NCI-H2107 (cell line): Measurements from ENCODE around the gene SLC17A4.

Source experiments
- DNase-seq: peaks from one replicate; lab custom pipeline; 2025; lab: John Stamatoyannopoulos, UW

The SLC17A4 gene

DNA sequence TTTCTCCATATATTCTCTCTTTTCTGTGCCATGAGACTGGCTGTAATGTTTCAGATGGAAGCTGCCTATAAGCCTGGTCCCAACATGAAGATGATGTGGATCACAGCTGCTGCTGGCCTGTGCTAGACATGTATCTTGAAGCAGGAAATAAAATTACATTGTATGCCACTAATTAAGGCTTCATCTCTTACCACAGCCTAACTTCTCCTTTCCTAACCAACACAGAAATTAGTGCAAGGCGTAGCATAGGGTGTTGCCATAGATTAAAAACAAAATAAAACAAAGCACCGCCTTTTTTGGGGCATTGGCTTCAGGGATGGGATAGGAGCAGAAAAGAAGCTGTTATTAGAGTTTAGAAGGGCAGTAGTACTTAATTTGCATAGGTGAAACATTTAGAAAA lies 4.7 kb upstream of the SLC17A4 start:
- no peak for DNase-seq

DNA sequence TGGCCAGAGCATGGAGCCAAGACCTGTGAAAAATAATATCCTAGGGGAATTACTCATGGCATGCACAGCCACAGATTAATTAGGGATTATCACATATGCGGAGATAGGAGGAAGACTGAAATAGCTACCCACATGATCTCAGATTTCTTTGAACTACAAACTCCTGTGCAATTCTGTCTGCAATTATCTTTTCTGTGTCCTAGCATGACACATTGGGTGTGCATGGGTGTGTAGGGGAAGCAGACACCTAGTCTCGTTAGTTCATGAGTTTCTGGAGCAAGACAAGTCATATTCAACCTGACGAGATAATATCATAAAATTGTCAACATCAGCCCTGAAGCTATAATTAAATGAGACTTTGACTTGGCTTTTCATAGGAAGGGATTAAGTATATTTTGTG lies 3.6 kb upstream of the SLC17A4 start:
- DNase-seq: no peak

DNA sequence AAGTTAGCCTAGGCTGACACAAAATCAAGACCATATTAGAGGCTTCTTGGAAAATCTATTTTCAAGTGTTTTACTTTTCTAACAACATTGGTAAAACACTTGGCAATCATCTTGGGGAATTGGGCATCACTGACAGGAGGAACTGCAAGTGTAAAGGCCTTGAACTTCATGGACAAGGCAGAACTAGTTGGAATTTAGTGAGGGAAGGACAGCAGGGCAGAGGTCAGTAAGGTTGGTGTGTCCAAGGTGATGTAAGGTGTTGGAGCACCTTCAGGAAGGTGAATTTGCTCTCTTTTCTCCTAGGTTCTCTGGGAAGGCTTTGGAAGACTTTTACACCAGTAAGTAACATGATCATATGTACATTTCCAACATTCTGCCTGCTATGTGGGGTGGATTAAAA lies 1.5 kb upstream of the SLC17A4 start:
- no peak for DNase-seq

DNA sequence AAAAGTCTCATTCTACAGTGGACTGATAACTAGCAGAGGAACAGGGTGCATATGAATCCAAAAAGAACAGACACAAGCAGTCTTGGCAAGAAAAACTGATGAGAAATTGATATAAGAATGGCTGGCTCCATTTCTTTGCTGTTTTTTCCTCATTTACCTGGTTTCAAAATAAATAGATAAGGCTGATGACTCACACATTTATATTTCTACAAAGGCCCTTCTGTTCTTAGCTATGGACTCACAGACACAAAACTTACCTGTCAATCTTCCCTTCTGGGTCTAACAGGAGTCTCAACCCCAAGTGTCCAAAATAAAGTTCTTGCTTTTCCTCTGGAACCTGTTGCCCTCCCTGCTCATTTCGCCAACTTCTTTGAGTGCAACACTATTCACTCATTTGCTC lies 941 bp downstream of the SLC17A4 start:
- DNase-seq: no peak

DNA sequence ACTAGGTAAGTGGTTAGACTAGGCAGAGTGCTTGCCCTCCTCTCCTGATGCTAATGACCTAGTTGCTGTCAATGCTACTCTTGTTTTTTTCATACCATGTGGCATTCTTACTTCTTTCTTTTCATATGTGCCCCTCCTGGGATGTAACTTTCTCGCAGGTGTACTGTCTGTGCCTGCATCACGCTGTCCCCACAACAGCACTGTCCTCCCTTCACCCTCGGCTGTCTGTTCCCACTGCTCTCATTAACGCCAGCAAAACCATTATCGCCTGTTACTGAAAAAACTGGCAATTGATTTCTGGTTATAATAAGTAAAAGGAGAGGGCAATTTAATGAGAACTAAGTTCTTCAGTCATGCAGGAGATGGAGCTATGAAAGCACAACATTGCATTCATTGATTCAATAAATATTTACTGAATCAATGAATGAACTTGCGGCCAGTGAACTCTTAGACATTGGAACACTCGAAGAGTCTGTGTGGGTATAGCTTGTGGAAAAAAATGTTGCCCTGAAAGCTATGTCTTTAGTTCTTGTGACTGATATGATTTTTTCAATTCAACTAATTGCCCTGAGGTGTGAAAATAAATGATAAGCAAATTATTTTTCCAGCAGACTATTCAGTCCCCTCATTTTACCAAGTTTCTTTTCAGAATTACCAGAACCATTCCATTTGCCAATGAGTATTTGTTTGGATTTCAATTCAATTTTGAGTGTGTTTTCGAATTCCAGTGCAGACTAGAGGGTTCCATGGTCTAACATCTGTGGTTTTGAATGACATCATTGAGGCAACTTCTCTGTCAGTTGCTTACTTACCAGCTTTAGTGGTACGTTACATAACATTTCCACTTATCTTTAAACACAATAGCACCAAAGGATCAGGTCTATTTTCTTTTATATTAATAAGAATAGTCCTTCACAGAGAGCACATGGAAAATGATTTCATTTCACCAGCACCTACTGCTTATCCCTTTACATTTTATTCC lies 2.1 kb downstream of the SLC17A4 start:
- no peak for DNase-seq

DNA sequence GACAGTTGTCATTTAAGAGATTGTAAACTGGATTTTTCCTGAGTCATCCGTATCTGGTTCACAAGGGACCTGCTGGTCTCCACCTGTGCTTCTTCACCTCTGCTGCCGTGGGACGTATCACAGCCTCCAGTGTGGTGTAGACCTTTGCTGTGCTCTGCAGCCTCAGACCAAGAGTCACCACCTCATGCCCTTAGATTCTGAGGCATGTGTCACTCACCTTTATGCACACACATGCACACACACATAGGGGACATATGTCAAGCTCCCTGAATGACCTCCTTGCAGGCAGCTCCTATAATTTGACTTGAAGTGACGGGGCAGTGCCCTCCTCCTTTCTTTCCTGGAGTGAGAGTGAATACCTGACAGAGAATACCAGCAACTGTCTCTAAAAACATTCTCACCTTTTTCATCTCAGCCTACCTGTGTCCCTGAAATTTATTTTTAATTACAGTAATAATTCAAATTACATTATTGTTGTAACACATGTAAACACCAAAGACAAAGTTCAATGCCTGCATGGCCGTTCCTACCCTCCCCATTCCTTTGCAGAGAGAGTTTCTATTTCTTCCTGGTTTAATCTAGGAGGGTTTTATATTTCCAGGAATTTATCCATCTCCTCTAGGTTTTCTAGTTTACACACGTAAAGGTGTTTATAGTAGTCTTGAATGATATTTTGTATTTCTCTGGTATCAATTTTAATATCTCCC lies 3.5 kb downstream of the SLC17A4 start:
- no peak for DNase-seq

DNA sequence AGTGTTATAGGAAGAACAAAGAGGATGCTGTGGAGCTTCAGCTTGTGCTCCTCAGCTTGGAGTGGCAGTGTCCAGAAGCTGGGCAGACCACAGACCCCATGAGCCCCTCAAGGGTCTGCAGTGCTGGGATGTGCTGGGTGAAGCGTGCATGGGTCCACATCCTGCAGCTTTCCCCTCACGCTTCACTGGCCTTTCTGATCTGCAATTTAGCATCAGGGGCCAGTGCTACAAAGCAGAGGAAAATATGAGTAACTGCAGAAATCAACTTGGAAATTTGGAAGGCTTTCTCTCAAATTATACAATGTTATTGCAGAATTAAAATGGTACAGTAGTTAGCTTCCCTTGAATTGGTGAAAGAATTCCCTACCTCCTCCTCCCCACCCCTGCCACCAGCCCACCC lies 10.1 kb downstream of the SLC17A4 start:
- DNase-seq: no peak

DNA sequence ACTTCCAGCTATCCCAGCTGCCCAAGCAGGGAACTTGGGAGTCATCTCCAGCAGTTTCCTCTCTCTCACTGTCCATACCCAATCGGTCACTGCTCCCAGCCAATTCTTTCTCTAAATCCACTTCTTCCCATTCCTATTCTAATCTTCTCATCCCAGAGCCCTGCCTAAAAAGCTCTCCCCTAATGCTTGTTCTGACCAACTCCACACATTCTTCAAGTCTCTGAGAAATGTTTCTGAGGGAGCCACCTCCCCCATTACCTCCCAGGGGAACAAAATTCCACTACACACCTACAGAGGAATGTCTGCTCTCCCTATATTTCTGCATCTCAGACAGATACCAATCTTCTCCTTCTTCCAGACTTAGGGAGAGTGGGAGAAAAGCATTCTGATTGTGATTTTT lies 14.0 kb downstream of the SLC17A4 start:
- no peak for DNase-seq

DNA sequence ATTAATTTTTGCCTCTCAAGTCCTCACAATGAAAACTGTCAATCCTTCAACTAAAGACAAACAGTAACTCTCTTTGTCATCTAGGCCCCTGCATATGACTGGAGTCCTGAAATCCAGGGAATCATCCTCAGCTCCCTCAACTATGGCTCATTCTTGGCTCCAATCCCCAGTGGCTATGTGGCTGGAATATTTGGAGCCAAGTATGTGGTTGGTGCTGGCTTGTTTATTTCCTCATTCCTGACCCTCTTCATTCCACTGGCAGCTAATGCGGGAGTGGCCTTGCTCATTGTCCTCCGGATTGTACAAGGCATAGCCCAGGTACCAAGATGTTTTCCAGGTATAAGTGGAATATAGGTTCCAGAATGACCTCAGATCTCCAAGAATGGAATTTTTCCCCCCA lies 15.4 kb downstream of the SLC17A4 start:
- DNase-seq: no peak

DNA sequence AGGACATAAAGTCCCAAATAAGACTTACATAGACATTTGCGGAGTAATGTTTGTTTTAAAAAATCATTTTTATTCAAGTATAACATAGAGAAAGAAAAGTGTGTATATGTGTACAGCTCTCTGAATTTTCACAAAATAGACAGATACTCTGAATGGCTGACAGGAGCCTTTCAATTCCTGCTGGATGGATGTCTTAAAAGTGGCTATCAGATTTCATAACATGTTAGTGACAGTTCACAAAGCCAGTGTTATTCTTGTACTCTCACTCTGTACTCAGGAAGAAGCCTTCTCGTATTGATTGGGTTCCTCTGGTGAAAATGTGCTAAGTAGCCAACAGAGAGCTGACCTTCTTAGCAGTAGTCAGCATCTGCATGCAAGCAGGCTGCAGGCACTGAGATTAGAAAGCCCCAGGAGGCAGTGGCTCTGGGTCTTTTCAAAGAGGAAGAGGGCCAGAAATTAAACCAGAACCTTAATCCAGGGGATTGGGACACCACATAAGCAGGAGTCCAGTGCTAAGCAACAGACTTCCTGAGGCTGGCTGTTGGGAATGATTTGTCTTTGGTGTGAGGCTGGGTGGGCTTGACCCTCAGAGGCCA lies 19.7 kb downstream of the SLC17A4 start:
- DNase-seq: no peak

DNA sequence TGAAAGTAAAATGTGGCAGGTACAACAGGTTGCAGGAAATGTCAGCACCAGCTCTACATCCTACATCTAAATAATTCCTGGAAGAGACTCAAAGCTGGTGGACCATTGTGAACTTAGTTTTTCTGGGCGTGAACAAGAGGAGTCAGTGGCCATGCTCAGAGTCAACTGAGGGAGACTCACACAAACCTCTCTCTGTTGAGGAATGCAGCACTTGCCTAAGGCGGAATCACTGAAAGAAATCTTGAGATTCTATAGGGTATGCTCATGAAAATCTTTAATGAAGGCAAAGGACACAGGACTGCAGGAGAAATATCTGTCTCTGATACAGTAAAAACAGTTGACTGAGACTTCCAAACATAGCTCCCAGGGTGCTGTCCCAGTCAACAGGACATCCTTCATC lies 22.5 kb downstream of the SLC17A4 start:
- no peak for DNase-seq

DNA sequence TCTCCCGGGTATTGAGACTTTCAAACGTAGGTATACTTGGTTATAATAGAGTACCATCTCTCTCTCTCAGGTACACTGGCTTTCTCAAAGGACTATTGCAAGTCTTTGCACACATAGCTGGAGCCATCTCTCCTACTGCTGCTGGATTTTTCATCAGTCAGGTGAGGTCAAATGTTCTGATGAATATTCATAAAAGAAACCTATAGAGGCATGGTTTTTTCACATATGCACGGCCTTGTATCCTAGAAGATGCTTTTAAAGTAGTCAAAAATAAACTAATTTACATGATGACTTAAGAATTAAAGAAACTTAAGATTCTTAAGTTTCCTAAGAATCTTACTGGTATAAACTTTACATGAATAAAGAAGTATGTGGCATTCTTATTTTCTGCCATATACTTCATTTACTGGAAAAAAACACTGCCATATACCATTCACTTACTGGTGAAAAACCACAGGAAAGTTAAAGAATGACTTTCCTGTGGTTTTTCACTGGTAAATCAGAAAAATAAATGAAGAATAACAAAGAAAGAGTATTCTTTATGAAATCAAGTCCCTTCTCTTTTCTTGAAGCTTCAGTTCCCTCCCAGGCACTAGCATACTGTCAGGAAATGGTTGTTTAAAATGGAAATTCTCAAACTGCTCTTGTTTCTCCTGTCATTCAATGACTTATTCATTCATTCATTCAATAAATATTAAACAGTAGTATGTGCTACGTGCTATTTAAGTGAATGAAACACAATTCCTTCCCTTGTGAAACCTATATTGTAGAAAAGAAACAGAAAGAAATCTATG lies 23.5 kb downstream of the SLC17A4 start:
- DNase-seq: no peak

DNA sequence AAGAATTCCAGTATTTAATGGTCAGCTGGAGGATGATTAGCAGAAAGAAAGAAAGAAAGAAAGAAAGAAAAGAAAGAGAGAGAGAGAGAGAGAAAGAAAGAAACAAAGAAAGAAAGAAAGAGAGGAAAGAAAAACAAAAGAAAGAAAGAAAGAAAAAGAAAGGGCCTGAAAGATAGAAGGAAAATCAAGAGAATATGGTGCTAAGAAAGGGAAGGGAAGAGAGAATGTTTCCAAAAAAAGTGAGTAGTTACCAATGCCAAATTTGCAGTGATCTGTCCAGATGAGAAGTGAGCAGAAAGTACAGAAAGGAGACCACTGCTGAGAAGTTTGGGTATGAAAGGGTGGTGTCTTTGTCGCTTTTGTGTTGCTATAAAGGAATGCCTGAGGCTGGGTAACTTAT lies 26.6 kb downstream of the SLC17A4 start:
- no peak for DNase-seq

DNA sequence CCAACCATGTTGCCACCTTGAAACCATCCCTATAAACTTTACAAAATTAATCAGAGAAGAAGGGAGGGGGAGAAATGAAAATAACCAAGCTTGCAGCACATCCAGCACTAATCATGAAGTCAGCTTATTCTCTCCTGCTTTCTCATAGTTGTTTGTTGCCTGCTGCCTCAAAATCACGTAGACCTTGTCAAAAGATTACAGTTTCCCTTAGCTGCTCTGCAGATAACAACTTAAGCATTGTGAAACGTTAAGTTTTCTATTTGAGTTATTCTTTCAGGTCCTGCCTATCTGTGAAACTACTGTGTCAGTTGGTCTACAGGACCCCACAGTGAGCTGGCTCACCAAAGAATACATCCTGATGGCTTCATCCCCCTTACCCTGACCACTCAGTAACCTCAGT lies 32.9 kb downstream of the SLC17A4 start:
- no peak for DNase-seq

DNA sequence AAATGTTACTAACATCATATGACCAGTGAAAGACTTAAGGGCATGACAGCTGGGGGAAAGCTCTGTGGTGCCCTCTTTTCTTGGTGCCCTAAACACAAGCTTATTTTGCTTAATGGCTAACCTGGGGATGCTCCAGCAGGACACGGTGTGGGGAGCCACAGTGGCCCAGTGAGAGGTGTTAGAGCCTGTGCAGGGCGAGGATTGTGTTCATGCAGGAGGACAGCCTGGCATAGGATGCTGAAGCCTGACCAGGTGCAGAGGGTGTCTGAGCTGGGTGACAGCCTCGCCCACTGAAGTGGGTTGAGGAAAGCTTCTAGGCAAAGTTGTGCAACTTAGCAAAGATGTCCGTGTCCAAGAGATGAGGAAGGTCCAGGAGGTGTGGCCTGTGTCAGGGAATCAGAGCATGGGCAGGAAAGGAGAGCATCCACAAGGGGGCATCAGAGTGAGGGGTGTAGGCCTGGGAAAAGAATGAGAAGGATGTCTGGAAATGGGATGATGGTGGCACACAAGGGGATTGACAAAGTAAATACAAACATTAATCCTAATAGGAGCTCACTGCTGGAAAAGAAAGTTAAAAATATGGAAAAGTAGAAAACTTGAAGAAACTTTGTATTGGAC lies 33.9 kb downstream of the SLC17A4 start:
- no peak for DNase-seq

DNA sequence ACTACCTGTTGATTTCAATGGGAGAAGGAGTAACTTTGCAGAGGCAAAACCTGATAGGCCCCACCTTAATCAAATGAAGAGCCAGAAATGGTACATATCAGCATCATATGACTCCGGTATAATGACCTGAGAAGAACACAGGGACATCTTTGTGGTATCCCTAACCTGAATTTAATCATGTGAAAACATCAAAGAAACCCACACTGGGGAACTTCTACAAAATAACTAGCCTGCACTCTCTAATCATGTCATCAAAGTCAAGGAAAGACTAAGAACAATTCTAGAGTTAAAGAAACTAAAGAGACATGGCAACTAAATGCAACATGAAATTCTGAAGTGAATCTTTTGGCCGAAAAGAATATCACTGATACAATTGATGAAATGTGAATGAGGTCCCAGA lies 34.9 kb downstream of the SLC17A4 start:
- no peak for DNase-seq

DNA sequence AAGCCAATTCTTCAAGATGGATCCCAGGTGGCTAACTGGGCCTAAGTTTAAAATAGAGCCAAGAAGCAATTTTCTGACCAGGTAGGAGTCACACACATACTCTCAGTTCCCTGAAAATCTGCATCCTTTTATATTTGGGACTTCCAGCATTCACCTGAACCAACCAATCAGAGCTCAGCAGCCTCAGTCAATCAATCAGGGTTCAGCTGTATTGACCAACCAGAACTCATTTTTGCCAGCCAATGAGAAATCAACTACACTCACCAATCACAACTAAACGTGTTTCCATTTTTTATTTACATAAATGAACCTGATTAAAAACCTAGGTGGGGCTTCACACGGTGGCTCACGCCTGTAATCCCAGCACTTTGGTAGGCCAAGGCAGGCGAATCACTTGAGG lies 37.5 kb downstream of the SLC17A4 start:
- no peak for DNase-seq

DNA sequence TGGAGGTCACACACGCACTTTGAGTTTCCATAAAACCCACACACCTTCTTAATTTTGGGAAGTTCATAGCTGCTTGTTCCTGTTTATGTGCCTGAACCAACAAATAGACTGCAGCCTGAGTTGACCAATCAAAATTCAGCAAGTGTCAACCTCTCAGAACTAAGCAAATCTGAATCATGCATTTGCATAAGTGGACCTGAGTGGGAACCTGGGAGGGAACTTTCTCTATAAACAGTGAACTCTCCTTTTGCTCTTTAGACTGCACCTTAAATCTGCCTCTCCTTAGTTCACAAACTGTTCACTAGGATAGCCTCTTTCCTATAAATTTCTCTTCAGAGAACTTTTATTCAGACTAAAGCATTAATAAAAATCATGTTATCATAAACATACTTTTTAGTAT lies 39.4 kb downstream of the SLC17A4 start:
- DNase-seq: no peak

DNA sequence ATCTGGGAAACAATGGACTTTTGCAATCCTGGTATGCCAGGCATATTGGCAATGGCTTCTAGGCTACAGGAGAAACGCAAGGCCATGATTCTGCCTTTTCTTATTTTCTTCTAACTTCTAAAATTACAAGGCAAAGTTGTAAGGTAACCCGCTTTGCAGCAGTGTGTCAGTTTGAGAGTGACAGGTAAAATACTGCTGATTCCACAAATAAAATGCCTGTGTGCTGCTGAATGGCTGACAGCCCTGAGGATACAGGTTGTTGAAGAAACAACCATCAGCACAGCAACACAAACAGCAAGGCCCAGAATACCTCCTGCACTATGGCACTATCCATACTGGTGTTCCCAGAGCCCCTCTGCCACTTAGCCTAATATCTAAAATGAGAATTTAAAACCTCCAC lies 40.2 kb downstream of the SLC17A4 start:
- no peak for DNase-seq

DNA sequence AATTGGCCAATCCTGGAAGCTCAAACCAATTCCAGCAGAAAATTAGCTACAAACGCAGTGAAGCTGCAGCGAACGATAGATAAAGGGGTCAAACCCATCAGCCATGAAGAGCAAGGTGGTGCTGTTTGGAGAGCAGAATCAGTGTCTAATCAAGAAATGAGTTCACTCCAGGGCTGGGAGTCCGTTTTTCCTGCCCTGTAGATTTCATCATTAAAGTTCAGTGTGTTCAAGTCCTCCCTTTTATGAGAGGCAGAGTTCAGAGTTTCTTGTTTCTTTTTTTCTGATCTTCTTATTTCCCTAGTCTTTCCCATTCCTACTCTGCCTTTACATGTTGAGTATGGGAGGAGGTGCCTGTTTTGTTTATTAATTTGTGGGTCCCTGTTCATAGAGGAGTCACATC lies 46.9 kb downstream of the SLC17A4 start:
- no peak for DNase-seq

DNA sequence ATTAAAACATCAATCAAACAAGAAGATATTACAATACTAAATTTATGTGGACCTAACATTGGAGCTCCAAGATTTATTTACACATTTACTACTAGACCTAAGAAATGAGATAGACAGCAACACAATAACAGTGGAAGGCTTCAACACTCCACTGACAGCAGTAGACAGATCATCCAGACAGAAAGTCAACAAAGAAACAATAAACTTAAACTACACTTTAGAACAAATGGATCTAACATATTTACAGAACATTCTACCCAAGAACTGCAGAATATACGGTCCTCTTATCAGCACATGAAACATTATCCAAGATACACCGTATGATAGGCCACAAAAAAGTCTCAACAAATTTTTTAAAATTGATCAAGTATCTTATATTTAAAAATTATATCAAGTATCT lies 50.3 kb downstream of the SLC17A4 start:
- no peak for DNase-seq

DNA sequence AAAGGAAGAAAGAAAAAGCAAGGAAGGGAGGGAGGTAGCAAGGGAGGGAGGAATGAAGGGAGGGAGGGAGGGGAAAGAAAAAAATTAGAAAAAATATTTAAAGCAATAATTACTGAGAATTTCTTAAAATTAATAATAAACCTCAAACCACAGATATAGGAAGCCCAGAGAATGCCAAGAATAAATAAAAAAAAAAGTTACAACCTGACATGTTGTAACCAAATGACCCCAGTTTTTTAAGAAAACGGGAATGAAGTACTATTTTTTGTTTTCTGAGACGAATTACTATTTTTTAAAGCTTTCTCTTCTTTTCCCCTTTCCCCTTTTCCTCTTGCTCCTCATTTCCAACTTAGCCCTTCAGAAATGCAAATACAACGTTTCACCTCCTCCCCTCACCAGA lies 60.7 kb downstream of the SLC17A4 start:
- DNase-seq: no peak
